Stomach (tissue), 4 donors: Measurements from ENCODE around the gene ITGA3.

ENCODE experiments used
- CTCF ChIP-seq, 7 experiments: fragments of 450-650 bp in 4 of 7; fragments of 200-600 bp in 3 of 7; sonication (generic) in 3 of 7; IDR thresholded peaks; one replicate each; pipeline ENCODE4 v1.5.1; 2016 to 2019; ENCODE audit warnings: antibody characterized with exemption in 7 of 7, control low read depth in 2 of 7, mild to moderate bottlenecking in 1 of 7
- EP300 ChIP-seq: sonication (generic); formaldehyde crosslinking; IDR thresholded peaks from one replicate; pipeline ENCODE4 v1.6.1; 2017; ENCODE audit warnings: antibody characterized with exemption
- POLR2A ChIP-seq, 4 donors: fragments of 450-650 bp; IDR thresholded peaks; one replicate each; pipeline ENCODE4 v1.6.1; 2016; ENCODE audit warnings: antibody characterized with exemption in 4 of 4, control low read depth in 2 of 4, mild to moderate bottlenecking in 1 of 4, moderate library complexity in 1 of 4
- POLR2AphosphoS5 ChIP-seq, 3 donors: sonication (generic); formaldehyde crosslinking; IDR thresholded peaks; one replicate each; pipeline ENCODE4 v1.6.1; 2016; ENCODE audit warnings: antibody characterized with exemption in 3 of 3

DNA sequence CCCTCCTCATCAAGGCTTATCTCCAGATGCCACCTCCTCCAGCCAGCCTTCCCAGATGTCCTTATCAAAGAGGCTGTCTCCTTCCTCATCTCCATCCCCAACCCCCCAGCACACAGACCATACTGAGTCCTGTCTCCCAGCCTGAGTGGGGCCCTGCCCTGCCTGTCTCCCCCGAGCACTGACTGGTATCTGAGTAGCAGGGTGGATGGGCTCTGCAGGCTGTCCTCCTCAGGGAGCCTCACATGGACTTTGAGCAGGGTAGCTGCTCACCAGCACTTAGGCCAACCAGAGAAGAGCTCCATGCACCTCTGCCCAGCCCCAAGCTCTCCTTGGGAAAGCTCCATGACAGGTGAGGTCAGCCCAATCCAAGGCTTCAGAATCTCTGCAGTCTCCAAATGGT is 20.0 kb upstream of the ITGA3 start:
- TF ChIP-seq CTCF (IDR thresholded peaks at IDR 0.05) = no peak
- TF ChIP-seq POLR2A (IDR thresholded peaks at IDR 0.05) = no peak
- no peak for TF ChIP-seq POLR2AphosphoS5 (IDR thresholded peaks at IDR 0.05)
- TF ChIP-seq EP300 = no peak
